Measurements from ENCODE around the gene PCDHGA6. TPM values are rescaled to one million over a fixed set of nuclear protein-coding genes. Genes with fewer than 3 reads are reported as not detected.
"Not testable (repeated sequence)": the region's sequence is repeated elsewhere in the genome, so short reads cannot be mapped to it uniquely, and the experiment has no call there.

PCDHGA6 gene
- total RNA-seq, 4 donors from 2014 or later, result 5.6 to 7.3 (median 5.8) TPM

- DNase-seq, result no peak
- no peaks in the 10 kb centered on the region for H3K36me3 ChIP-seq
- no peaks in the 10 kb centered on the region for H3K27me3 ChIP-seq
- intact Hi-C loops (cut with DNase I), result no loop called here
- no peak overlapping the region for H3K27ac ChIP-seq
- no peaks in the 10 kb centered on the region for H3K4me1 ChIP-seq
- H3K9me3 ChIP-seq, result no peaks in the 10 kb centered on the region
- 34 to 53% methylated on average over 12 to 20 of the region's 20 CpGs for WGBS, 2 donors
- TF ChIP-seq POLR2A (IDR thresholded peaks at IDR 0.05) (no peak), CTCF (IDR thresholded peaks at IDR 0.05) (no peak)
- no peak overlapping the region for H3K4me3 ChIP-seq (replicated peaks in 1 of 3)
Observed at GRCh38 chr5:141345327-141345726, 28.4 kb upstream of the PCDHGA6 start.

- DNase-seq; H3K9me3 ChIP-seq; H3K36me3 ChIP-seq; H3K4me1 ChIP-seq; intact Hi-C loops (cut with DNase I); H3K4me3 ChIP-seq (replicated peaks in 1 of 3); H3K27me3 ChIP-seq; H3K27ac ChIP-seq: not testable (repeated sequence)
- 34 to 62% methylated on average over 16 to 19 of the region's 35 CpGs for WGBS, 2 donors
Observed at GRCh38 chr5:141346017-141346416, 27.7 kb upstream of the PCDHGA6 start.

GRCh38 chr5:141349917-141350619 lies 23.6 kb upstream of the PCDHGA6 start, which contains the start of gene PCDHGB1:
Gene PCDHGB1, plus strand, starts transcription at chr5:141350099. Its CDS starts 162 bp downstream, at chr5:141350261.
- Histone ChIP-seq H3K4me1 (no peaks in the 10 kb centered on the region), H3K27me3 (no peaks in the 10 kb centered on the region), H3K9me3 (no peaks in the 10 kb centered on the region), H3K4me3 (replicated peaks in 1 of 3) (peak within 1 kb of the TSS in 1 of 3 donors; percentile 23), H3K27ac (no peak within 1 kb of the TSS), H3K36me3 (no peaks in the 10 kb centered on the region)
- 18 to 27% methylated on average over 29 of the region's 29 CpGs for WGBS, 2 donors
- TF ChIP-seq POLR2A (IDR thresholded peaks at IDR 0.05) (no peak), CTCF (IDR thresholded peaks at IDR 0.05) (peak in 3 of 6 experiments; percentile 9 to 40 (median 34))
- peak; percentile 46 to 65 for DNase-seq
- intact Hi-C loops (cut with DNase I), result no loop called here

GRCh38 chr5:141351591-141351990 lies 22.1 kb upstream of the PCDHGA6 start:
- H3K9me3 ChIP-seq, result no peaks in the 10 kb centered on the region
- H3K4me1 ChIP-seq, result no peaks in the 10 kb centered on the region
- H3K4me3 ChIP-seq (replicated peaks in 1 of 3), result no peak overlapping the region
- 16 to 54% methylated on average over 3 to 5 of the region's 36 CpGs for WGBS, 2 donors
- H3K27ac ChIP-seq, result no peak overlapping the region
- no peaks in the 10 kb centered on the region for H3K27me3 ChIP-seq
- intact Hi-C loops (cut with DNase I), result no loop called here
- no peak for TF ChIP-seq POLR2A (IDR thresholded peaks at IDR 0.05)
- no peak for TF ChIP-seq CTCF (IDR thresholded peaks at IDR 0.05)
- no peaks in the 10 kb centered on the region for H3K36me3 ChIP-seq
- no peak for DNase-seq

GRCh38 chr5:141354900-141355469 lies 18.7 kb upstream of the PCDHGA6 start, which contains the start of gene PCDHGA4:
Gene PCDHGA4, plus strand, starts transcription at chr5:141355021. Its CDS starts 87 bp downstream, at chr5:141355108.
- Histone ChIP-seq H3K27me3 (no peaks in the 10 kb centered on the region), H3K9me3 (peaks cover 4% of the 10 kb centered on the region), H3K4me3 (replicated peaks in 1 of 3) (peak within 1 kb of the TSS in 2 of 3 donors; percentile 8 to 13), H3K4me1 (no peaks in the 10 kb centered on the region), H3K36me3 (no peaks in the 10 kb centered on the region), H3K27ac (no peak within 1 kb of the TSS)
- peak in 5 of 6 experiments; percentile 9 to 30 (median 18) for TF ChIP-seq CTCF (IDR thresholded peaks at IDR 0.05)
- TF ChIP-seq POLR2A (IDR thresholded peaks at IDR 0.05), result no peak
- intact Hi-C loops (cut with DNase I), result no loop called here
- DNase-seq, result no peak
- WGBS, 2 donors, result 14 to 17% methylated on average over 21 to 29 of the region's 29 CpGs

Measured in thyroid gland (tissue), 4 donors.